OCI-LY3 (cell line): Measurements from ENCODE around the gene FAM78B.

Source experiments
- H2AFZ ChIP-seq: fragments of 200-600, 300-600 bp; shearing (Covaris generic); 2 replicates; pipeline ENCODE4 v1.6.0; 2014; ENCODE audit warnings: antibody characterized with exemption, low read depth, low read length
- H3K27ac ChIP-seq: fragments of 200-600, 300-600 bp; sonication (generic); 2 replicates; pipeline ENCODE4 v1.5.1; 2014; ENCODE audit warnings: mild to moderate bottlenecking, low read length, moderate library complexity, mixed read lengths
- H3K27me3 ChIP-seq: fragments of 200-600, 300-600 bp; sonication (generic); 2 replicates; pipeline ENCODE4 v1.6.1; 2014; ENCODE audit warnings: low read depth, low read length, mixed read lengths
- H3K36me3 ChIP-seq: fragments of 200-600, 300-600 bp; sonication (generic); replicated peaks from 2 replicates; pipeline ENCODE3; 2014; ENCODE audit warnings: low read depth, low read length, mixed read lengths
- H3K4me1 ChIP-seq: fragments of 300-600, 200-600 bp; sonication (generic); 2 replicates; pipeline ENCODE4 v1.6.1; 2014; ENCODE audit warnings: low read length, mixed read lengths
- H3K4me2 ChIP-seq: fragments of 200-600, 300-600 bp; sonication (generic); 2 replicates; pipeline ENCODE4 v1.6.1; 2014; ENCODE audit warnings: low read length, mixed read lengths
- H3K4me3 ChIP-seq: fragments of 300-600, 200-600 bp; sonication (generic); 2 replicates; pipeline ENCODE4 v1.5.1; 2014; ENCODE audit warnings: antibody characterized with exemption, mild to moderate bottlenecking, low read length, moderate library complexity
- H3K79me2 ChIP-seq: fragments of 300-600, 200-600 bp; shearing (Covaris generic); 2 replicates; pipeline ENCODE4 v1.6.1; 2014; ENCODE audit warnings: mild to moderate bottlenecking, low read length, mixed read lengths
- H3K9ac ChIP-seq: fragments of 300-600, 200-600 bp; shearing (Covaris generic); 2 replicates; pipeline ENCODE4 v1.6.0; 2014; ENCODE audit warnings: mild to moderate bottlenecking, low read length, moderate library complexity
- H3K9me3 ChIP-seq: fragments of 200-600, 300-600 bp; shearing (Covaris generic); 2 replicates; pipeline ENCODE4 v1.6.1; 2014; ENCODE audit warnings: low read length, mixed read lengths; ENCODE audit not compliant: insufficient read depth
- H4K20me1 ChIP-seq: fragments of 200-600, 300-600 bp; sonication (generic); 2 replicates; pipeline ENCODE4 v1.6.1; 2016; ENCODE audit warnings: low read length, mixed read lengths; ENCODE audit not compliant: insufficient read depth
- CTCF ChIP-seq: fragments of 200-600, 300-600 bp; sonication (generic); IDR thresholded peaks from 2 replicates; pipeline ENCODE4 v1.5.1; 2014; ENCODE audit warnings: antibody characterized with exemption, low read length, low read depth
- EZH2phosphoT487 ChIP-seq: fragments of 200-600 bp; shearing (Covaris generic); IDR thresholded peaks from 2 replicates; pipeline ENCODE4 v1.6.1; 2018; ENCODE audit warnings: antibody characterized with exemption, mixed run types, low read depth

The FAM78B gene

GRCh38 chr1:166026143-166026542, 140.7 kb downstream of the FAM78B start:
- Histone ChIP-seq H3K36me3 (no peaks in the 10 kb centered on the region), H3K27ac (no peak overlapping the region), H2AFZ (no peak overlapping the region), H3K9me3 (no peaks in the 10 kb centered on the region), H3K79me2 (no peaks in the 10 kb centered on the region), H3K4me1 (no peaks in the 10 kb centered on the region), H3K4me3 (no peak overlapping the region), H4K20me1 (no peaks in the 10 kb centered on the region), H3K9ac (no peak overlapping the region), H3K27me3 (peaks cover 65% of the 10 kb centered on the region), H3K4me2 (no peak overlapping the region)
- TF ChIP-seq CTCF (no peak), EZH2phosphoT487 (no peak)

GRCh38 chr1:166020210-166020609, 146.6 kb downstream of the FAM78B start:
- Histone ChIP-seq H4K20me1 (no peaks in the 10 kb centered on the region), H3K4me1 (no peaks in the 10 kb centered on the region), H3K79me2 (no peaks in the 10 kb centered on the region), H2AFZ (no peak overlapping the region), H3K27ac (no peak overlapping the region), H3K4me3 (no peak overlapping the region), H3K36me3 (no peaks in the 10 kb centered on the region), H3K27me3 (peaks cover 51% of the 10 kb centered on the region), H3K9ac (no peak overlapping the region), H3K4me2 (no peak overlapping the region), H3K9me3 (no peaks in the 10 kb centered on the region)
- TF ChIP-seq CTCF, result no peak
- TF ChIP-seq EZH2phosphoT487, result no peak
